ENCODE measurements around the gene TRIM41. TPM values are rescaled to one million over a fixed set of nuclear protein-coding genes. Genes with fewer than 3 reads are reported as not detected.

The TRIM41 gene
- total and polyA plus RNA-seq, 9 of the 15 experiments (the other 6 are each of a cell fraction or from before 2014, with no cell fraction given) = 1.8 to 47.6 (median 20.9) TPM

DNA sequence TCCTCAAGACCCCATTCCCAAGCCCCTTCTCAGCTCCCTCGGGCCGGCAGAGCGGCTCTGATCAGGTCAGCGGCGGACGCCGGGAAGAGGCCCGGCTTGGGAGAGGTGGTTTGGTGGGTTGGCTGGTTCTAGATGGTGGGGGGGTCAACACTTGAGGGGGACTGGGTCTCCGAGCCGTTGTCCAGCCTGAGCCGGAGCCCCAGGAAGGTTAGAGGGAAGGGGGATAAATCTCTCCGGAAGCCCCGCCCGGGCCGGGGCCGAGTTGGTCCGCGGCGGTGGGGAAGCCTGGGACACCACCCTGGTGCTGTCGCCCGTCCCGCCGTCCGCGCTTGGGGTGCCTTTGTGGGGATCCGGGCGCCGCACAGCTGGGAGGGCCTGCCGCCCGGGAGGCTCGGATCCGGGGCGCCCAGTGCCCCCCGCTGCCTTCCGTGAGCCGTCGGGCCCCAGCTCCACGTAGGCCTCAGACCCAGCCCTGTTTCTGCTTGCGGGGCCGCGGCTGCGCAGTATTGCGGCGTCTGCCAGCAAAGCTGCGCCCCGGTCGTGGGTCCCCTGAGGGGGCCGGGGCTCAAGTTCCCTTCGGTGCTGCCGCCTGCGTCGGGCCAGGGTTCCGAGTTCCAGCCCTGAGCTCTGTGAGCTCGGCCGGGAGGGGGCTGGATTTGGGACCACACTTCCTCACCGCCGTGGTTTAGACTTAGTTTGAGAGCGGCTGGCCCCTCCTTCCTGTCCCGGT, 38.4 kb downstream of the TRIM41 start (continued):
- no peak for TF ChIP-seq MTA2 (IDR thresholded peaks at IDR 0.05; ENCODE audit: low read depth)
- TF ChIP-seq, protein P1, sequence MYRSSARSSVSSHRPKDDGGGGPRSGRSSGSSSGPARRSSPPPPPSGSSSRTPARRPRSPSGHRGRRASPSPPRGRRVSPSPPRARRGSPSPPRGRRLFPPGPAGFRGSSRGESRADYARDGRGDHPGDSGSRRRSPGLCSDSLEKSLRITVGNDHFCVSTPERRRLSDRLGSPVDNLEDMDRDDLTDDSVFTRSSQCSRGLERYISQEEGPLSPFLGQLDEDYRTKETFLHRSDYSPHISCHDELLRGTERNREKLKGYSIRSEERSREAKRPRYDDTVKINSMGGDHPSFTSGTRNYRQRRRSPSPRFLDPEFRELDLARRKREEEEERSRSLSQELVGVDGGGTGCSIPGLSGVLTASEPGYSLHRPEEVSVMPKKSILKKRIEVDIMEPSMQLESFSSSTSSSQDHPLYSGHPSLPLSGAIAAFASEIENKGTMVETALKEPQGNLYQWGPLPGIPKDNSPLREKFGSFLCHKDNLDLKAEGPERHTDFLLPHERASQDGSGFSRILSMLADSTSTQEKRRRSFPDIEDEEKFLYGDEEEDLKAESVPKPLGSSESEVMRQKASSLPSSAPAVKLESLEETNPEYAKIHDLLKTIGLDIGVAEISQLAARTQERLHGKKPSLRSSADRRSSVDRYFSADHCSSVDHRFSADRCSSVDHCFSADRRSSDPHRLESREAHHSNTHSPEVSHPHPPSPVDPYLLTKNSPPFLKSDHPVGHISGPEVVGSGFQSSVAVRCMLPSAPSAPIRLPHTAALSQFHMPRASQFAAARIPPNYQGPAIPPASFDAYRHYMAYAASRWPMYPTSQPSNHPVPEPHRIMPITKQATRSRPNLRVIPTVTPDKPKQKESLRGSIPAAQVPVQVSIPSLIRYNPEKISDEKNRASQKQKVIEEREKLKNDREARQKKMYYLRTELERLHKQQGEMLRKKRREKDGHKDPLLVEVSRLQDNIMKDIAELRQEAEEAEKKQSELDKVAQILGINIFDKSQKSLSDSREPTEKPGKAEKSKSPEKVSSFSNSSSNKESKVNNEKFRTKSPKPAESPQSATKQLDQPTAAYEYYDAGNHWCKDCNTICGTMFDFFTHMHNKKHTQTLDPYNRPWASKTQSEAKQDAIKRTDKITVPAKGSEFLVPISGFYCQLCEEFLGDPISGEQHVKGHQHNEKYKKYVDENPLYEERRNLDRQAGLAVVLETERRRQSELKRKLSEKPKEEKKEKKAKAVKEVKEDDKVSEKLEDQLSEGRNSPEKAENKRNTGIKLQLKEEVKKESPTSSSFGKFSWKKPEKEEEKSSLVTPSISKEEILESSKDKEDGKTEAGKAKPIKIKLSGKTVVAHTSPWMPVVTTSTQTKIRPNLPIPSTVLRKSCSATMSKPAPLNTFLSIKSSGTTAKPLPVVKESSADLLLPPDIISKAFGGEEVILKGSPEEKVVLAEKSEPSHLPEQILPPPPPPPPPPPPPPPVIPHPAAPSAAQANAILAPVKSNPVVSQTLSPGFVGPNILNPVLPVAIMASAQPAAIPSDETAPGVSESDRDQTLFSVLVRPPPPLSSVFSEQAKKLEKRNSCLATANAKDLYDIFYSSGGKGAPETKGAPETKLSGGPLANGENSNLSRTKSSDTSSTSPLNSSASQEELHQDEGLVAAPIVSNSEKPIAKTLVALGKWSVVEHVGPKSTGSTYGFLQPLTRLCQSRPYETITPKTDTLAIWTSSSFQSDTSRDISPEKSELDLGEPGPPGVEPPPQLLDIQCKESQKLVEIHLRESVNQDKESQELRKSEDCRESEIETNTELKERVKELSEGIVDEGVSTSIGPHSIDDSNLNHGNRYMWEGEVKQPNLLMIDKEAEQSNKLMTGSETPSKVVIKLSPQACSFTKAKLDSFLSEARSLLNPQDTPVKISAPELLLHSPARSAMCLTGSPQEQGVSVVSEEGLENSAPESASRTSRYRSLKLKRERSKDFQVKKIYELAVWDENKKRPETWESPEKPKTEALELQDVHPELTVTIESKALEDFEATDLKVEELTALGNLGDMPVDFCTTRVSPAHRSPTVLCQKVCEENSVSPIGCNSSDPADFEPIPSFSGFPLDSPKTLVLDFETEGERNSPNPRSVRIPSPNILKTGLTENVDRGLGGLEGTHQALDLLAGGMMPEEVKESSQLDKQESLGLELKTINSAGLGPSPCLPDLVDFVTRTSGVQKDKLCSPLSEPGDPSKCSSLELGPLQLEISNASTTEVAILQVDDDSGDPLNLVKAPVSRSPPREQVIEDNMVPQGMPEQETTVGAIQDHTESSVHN (IDR thresholded peaks at IDR 0.05; ENCODE audit: borderline replicate concordance in 1 of 2, low read depth in 1 of 2) = no peak
- TF ChIP-seq ZNF75A (CRISPR knock-in tag; IDR thresholded peaks at IDR 0.05) = no peak
- no peak for TF ChIP-seq SREBF2 (CRISPR knock-in tag; IDR thresholded peaks at IDR 0.05)
- no peak for TF ChIP-seq CAMTA2 (CRISPR knock-in tag; conservative IDR thresholded peaks at IDR 0.05)
- TF ChIP-seq STAT5A (IDR thresholded peaks at IDR 0.05; ENCODE audit: borderline replicate concordance, low read length) = no peak
- peak; percentile 61 for TF ChIP-seq RBBP5 (IDR thresholded peaks at IDR 0.05; ENCODE audit: borderline replicate concordance, insufficient read depth, low read length, poor library complexity, severe bottlenecking)
- TF ChIP-seq TFAM (CRISPR knock-in tag; conservative IDR thresholded peaks at IDR 0.05) = no peak
- TF ChIP-seq RBM17 (IDR thresholded peaks at IDR 0.05; ENCODE audit: borderline replicate concordance, low read depth, low read length) = no peak
- no peak for TF ChIP-seq HDGF (IDR thresholded peaks at IDR 0.05)
- no peak for TF ChIP-seq ZNF174 (CRISPR knock-in tag; IDR thresholded peaks at IDR 0.05)
- TF ChIP-seq E2F3 (CRISPR knock-in tag; IDR thresholded peaks at IDR 0.05) = no peak
- TF ChIP-seq SAFB (IDR thresholded peaks at IDR 0.05; ENCODE audit: borderline replicate concordance, low read depth, low read length) = no peak
- no peak for TF ChIP-seq ZNF347 (CRISPR knock-in tag; IDR thresholded peaks at IDR 0.05; ENCODE audit: low read depth)
- TF ChIP-seq, protein P2, sequence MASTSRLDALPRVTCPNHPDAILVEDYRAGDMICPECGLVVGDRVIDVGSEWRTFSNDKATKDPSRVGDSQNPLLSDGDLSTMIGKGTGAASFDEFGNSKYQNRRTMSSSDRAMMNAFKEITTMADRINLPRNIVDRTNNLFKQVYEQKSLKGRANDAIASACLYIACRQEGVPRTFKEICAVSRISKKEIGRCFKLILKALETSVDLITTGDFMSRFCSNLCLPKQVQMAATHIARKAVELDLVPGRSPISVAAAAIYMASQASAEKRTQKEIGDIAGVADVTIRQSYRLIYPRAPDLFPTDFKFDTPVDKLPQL (IDR thresholded peaks at IDR 0.05; ENCODE audit: extremely low read depth, insufficient read length) = no peak
- TF ChIP-seq, protein P3, sequence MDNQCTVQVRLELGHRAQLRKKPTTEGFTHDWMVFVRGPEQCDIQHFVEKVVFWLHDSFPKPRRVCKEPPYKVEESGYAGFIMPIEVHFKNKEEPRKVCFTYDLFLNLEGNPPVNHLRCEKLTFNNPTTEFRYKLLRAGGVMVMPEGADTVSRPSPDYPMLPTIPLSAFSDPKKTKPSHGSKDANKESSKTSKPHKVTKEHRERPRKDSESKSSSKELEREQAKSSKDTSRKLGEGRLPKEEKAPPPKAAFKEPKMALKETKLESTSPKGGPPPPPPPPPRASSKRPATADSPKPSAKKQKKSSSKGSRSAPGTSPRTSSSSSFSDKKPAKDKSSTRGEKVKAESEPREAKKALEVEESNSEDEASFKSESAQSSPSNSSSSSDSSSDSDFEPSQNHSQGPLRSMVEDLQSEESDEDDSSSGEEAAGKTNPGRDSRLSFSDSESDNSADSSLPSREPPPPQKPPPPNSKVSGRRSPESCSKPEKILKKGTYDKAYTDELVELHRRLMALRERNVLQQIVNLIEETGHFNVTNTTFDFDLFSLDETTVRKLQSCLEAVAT (IDR thresholded peaks at IDR 0.05) = peak in 1 of 2 experiments; percentile 2; a peak in 1 of 4 replicates
- TF ChIP-seq FOXA1 (IDR thresholded peaks at IDR 0.05; ENCODE audit: borderline replicate concordance) = no peak
- no peak for TF ChIP-seq KLF6 (CRISPR knock-in tag; IDR thresholded peaks at IDR 0.05; ENCODE audit: borderline replicate concordance)
- TF ChIP-seq ELF1 (tag; IDR thresholded peaks at IDR 0.05) = no peak

Measured in K562 (cell line).